Retinal pigment epithelial cell (primary cell): Measurements from ENCODE around the gene AP4E1.

Source experiments
- DNase-seq: peaks from one replicate; pipeline ENCODE4 v3.0.0-alpha.2; 2010; ENCODE audit warnings: low read depth
- H3K4me3 ChIP-seq: 2 replicates; pipeline ENCODE4 v1.5.1; 2011; ENCODE audit warnings: mild to moderate bottlenecking, low read length, control low read depth, moderate library complexity
- TF ChIP-seq, protein P1 (sequence below): conservative IDR thresholded peaks from 2 replicates; pipeline ENCODE4 v1.5.1; 2011; ENCODE audit warnings: low read depth, low read length, control low read depth, inconsistent platforms

The AP4E1 gene

DNA sequence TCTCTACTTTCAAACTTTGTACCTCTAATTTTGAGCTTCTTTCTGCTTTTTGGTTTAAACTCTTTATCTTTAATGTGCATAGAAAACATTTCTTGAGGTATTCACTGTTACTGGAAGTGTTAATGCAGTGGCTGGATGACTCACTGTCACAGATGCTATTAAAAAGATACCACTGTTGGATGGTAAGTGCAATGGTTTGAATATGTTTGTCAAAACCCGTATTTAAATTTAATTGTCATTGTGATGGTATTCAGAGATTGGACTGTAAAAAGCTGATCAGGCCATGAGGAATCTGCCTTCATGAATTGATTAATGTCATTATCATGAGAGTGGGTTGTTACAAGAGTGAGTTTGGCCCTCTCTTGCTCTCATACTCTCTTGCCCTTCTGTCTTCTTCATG is 70.6 kb downstream of the AP4E1 start:
- TF ChIP-seq, protein P1, sequence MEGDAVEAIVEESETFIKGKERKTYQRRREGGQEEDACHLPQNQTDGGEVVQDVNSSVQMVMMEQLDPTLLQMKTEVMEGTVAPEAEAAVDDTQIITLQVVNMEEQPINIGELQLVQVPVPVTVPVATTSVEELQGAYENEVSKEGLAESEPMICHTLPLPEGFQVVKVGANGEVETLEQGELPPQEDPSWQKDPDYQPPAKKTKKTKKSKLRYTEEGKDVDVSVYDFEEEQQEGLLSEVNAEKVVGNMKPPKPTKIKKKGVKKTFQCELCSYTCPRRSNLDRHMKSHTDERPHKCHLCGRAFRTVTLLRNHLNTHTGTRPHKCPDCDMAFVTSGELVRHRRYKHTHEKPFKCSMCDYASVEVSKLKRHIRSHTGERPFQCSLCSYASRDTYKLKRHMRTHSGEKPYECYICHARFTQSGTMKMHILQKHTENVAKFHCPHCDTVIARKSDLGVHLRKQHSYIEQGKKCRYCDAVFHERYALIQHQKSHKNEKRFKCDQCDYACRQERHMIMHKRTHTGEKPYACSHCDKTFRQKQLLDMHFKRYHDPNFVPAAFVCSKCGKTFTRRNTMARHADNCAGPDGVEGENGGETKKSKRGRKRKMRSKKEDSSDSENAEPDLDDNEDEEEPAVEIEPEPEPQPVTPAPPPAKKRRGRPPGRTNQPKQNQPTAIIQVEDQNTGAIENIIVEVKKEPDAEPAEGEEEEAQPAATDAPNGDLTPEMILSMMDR, result no peak
- no peak overlapping the region for H3K4me3 ChIP-seq
- no peak for DNase-seq

DNA sequence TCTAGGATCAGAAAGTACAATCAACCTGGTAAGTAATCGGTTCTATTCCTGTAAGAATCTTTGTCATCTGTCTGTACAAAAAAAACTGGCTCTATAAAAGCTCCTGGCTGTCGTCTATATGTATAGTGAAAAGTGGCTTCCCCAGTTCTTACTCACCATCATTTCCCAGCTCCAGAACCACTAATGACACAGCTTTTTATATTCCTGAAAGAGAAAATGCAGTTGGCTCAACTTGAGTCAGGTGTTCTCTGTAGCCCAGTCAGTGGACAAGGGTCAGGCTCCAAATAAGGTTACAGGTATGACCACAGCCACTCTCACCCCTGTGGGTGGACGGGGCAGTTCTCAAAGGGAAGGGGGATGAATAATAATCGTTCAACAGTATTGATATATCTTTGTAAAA is 85.1 kb downstream of the AP4E1 start:
- no peak for DNase-seq
- TF ChIP-seq, protein P1, result no peak
- no peak overlapping the region for H3K4me3 ChIP-seq

DNA sequence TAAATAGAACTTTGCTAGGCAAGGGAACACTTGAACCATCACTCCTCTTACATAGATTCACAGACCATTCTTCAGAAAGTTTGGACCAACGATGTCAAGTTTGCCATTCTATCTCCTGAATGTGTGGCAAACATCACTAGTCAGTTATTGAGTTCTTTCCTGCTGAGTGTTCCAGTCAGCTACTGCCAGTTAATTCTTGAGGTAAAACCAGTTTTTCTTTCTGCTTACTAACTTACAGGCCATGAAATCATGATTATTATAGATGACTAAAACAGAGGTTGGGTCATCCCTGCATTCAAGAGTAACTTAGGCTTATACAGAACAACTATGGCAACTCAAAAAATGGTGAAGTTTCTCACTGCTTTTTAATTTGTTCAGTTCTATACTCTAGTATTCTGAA is 88.2 kb downstream of the AP4E1 start:
- no peak for DNase-seq
- TF ChIP-seq, protein P1, result no peak
- no peak overlapping the region for H3K4me3 ChIP-seq

DNA sequence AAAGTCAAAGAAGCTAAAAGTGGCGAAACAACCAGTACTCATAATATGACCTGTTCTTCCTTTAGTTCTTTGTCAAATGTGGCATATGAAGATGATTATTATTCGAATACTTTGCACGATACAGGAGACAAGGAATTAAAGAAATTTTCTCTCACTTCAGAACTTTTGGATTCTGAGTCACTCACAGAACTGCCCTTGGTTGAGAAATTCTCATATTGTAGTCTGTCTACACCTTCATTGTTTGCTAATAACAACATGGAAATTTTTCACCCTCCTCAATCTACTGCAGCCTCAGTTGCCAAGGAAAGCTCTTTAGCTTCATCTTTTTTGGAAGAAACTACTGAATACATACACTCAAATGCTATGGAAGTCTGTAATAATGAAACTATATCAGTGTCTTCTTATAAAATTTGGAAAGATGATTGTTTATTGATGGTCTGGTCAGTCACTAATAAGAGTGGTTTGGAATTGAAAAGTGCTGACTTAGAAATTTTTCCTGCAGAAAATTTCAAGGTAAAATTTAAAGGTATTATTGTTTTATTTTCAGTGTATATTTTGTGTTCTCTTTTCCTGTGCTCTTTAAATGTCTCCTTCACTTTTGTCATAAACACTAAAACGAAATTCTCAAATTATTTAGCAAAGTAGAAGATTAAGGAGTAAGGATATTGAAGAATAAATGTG is 89.0 kb downstream of the AP4E1 start:
- no peak overlapping the region for H3K4me3 ChIP-seq
- DNase-seq, result no peak
- TF ChIP-seq, protein P1, result no peak

DNA sequence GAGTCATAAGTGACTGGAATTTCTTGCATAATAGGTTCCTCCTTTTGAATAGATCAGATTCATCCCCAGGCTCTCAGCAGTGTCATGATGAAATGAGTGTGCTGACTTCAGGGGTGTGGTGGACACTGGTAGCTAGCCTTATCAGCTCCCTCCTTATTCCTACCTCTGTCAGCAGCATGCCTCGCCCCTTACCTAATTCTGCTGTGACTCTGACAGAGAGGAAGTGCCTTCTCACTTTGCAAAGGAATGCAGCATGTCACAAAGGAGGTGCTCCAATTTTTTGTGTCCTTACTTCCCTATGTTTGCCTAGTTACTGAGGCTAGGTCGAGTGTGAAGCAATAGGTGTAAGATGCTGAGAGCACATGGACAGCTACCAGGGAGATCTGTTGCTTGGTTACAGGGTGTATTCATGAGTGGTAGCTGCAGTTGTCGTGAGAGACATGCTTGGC is 95.6 kb downstream of the AP4E1 start:
- TF ChIP-seq, protein P1, result no peak
- no peak overlapping the region for H3K4me3 ChIP-seq
- no peak for DNase-seq

DNA sequence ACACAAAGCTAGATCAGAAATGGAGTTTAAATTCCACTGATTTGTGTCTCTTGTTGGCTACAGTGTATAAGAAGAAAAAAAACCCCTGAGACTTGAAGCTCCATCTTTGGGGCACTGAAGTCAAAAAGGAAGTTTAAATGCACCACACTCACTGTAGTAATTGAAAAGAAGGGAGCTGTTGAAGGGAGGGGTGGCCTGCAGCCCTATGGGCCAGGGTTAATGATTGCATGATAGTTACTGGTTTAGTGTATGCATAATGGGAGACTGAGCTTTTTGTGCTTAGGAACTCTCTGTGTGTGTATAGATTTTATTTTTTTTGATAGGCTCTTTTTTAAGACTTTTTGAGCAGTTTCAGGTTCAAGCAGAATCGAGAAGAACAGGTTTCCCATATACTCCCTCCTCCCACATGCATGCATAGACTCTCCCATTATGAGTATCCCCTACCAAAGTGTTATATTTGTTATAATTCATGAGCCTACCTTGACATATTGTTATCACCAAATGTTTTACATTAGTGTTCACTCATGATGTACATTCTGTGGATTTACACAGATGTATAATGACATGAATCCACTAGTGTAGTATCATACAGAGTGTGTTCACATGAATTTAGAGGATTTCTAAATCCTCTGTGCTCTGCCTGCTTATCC is 98.0 kb downstream of the AP4E1 start:
- TF ChIP-seq, protein P1, result no peak
- no peak overlapping the region for H3K4me3 ChIP-seq
- no peak for DNase-seq

DNA sequence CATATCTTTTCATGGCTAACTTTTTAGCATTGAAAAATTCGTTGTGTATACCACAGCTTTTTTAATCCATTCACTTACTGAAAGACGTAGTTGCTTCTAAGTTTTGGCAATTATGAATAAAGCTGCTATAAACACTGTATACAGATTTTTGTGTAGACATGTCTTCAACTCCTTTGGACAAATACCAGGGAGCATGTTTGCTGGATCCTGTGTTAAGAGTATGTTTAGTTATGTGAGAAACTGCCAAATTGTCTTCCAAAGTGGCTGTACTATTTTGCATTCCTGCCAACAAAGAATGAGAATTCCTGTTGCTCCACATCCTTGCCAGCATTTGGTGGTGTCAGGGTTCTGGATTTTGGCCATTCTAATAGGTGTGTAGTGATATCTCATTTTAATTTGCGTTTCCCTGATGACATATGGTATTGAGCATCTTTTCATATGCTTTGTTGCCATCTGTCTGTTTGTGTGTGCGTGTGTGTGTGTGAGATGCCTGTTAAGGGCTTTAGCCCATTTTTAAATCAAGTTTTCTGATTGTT is 98.7 kb downstream of the AP4E1 start:
- no peak overlapping the region for H3K4me3 ChIP-seq
- TF ChIP-seq, protein P1, result no peak
- no peak for DNase-seq
